ENCODE measurements around the gene SUN2.

DNA sequence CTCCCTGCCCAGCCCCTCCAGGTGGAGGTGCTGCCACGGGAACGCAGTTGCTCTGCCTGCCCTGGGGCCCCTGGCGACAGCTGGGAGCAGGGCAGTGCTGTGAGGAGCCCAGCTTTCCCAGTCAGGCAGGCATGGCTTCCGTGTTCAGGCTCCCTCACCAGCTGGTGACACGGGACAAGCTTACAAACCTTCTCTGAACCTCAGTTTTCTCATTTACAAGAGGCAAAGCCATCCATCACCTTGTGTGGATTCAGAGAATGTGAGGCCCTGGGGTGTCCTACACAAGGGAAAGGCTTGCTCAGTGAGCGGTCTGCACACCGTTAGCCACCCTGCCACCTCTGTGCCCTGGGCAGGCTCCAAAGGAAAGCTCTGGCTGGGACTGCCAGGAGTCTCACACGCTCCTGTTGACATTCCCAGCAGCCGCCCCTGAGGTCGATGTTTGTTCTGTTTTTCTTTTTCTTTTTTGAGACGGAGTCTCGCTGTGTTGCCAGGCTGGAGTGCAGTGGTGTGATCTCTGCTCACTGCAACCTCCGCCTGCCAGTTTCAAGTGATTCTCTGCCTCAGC, 23.5 kb downstream of the SUN2 start:
- TF ChIP-seq, protein P1, sequence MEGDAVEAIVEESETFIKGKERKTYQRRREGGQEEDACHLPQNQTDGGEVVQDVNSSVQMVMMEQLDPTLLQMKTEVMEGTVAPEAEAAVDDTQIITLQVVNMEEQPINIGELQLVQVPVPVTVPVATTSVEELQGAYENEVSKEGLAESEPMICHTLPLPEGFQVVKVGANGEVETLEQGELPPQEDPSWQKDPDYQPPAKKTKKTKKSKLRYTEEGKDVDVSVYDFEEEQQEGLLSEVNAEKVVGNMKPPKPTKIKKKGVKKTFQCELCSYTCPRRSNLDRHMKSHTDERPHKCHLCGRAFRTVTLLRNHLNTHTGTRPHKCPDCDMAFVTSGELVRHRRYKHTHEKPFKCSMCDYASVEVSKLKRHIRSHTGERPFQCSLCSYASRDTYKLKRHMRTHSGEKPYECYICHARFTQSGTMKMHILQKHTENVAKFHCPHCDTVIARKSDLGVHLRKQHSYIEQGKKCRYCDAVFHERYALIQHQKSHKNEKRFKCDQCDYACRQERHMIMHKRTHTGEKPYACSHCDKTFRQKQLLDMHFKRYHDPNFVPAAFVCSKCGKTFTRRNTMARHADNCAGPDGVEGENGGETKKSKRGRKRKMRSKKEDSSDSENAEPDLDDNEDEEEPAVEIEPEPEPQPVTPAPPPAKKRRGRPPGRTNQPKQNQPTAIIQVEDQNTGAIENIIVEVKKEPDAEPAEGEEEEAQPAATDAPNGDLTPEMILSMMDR (IDR thresholded peaks at IDR 0.05) = peak in 1 of 7 experiments; percentile 0
- TF ChIP-seq POLR2AphosphoS5 (IDR thresholded peaks at IDR 0.05) = peak in 1 of 3 donors; percentile 39
